CD14-positive monocyte (primary cell): ENCODE results near the gene MAP6. TPM values are rescaled to one million over a fixed set of nuclear protein-coding genes. Genes with fewer than 3 reads are reported as not detected.

Source experiments
- DNase-seq, 3 donors: peaks; one replicate each; pipeline ENCODE4 v3.0.0-alpha.2; 2011 to 2022
- H2AFZ ChIP-seq: 2 replicates; pipeline ENCODE4 v1.6.0; 2012; ENCODE audit warnings: mild to moderate bottlenecking, low read depth, low read length, inconsistent platforms; ENCODE audit not compliant: insufficient read depth, poor library complexity, severe bottlenecking
- H3K27ac ChIP-seq, 2 donors: 1 replicate in 1 of 2; 2 replicates in 1 of 2; pipeline ENCODE4 v1.5.1; 2012 to 2013; ENCODE audit warnings: low read length in 2 of 2, control low read depth in 1 of 2, inconsistent platforms in 1 of 2, low read depth in 1 of 2, mild to moderate bottlenecking in 1 of 2
- H3K27me3 ChIP-seq, 2 donors: one replicate each; pipeline versions ENCODE4 v1.6.0 to v1.6.1; 2011 to 2013; ENCODE audit warnings: low read length in 2 of 2; ENCODE audit not compliant: control insufficient read depth in 2 of 2, insufficient read depth in 2 of 2
- H3K36me3 ChIP-seq, 2 donors: replicated peaks in 1 of 2; 1 replicate in 1 of 2; 2 replicates in 1 of 2; pipeline versions ENCODE4 v1.5.1 to v1.6.1; 2012 to 2013; ENCODE audit warnings: low read length in 2 of 2, control low read depth in 1 of 2, inconsistent platforms in 1 of 2, mild to moderate bottlenecking in 1 of 2; ENCODE audit not compliant: insufficient read depth in 2 of 2, control insufficient read depth in 1 of 2
- H3K4me1 ChIP-seq, 2 donors: 1 replicate in 1 of 2; 2 replicates in 1 of 2; pipeline versions ENCODE4 v1.5.1 to v1.6.1; 2012 to 2013; ENCODE audit warnings: low read length in 2 of 2, control low read depth in 1 of 2, inconsistent platforms in 1 of 2, mild to moderate bottlenecking in 1 of 2, moderate library complexity in 1 of 2; ENCODE audit not compliant: insufficient read depth in 2 of 2, control insufficient read depth in 1 of 2
- H3K4me2 ChIP-seq: replicated peaks from 2 replicates; pipeline ENCODE3; 2012; ENCODE audit warnings: low read length, moderate library complexity, mild to moderate bottlenecking; ENCODE audit not compliant: poor library complexity, severe bottlenecking; ENCODE audit errors: extremely low read depth
- H3K4me3 ChIP-seq, 3 experiments: fragments of 200-600 bp in 1 of 3; sonication (generic) in 1 of 3; replicated peaks in 1 of 3; 1 replicate in 2 of 3; 2 replicates in 1 of 3; pipeline ENCODE4 v1.5.1; 2011 to 2013; ENCODE audit warnings: low read length in 3 of 3, mild to moderate bottlenecking in 3 of 3, control low read depth in 2 of 3, low read depth in 2 of 3, inconsistent platforms in 1 of 3, moderate library complexity in 1 of 3
- H3K79me2 ChIP-seq: 2 replicates; pipeline ENCODE4 v1.6.0; 2012; ENCODE audit warnings: mild to moderate bottlenecking, control low read depth, inconsistent platforms, low read length, moderate library complexity; ENCODE audit not compliant: insufficient read depth
- H3K9ac ChIP-seq: 2 replicates; pipeline ENCODE4 v1.6.0; 2017; ENCODE audit warnings: low read length, mild to moderate bottlenecking; ENCODE audit not compliant: insufficient read depth, poor library complexity, severe bottlenecking
- H3K9me3 ChIP-seq, 2 donors: replicated peaks in 1 of 2; 1 replicate in 1 of 2; 2 replicates in 1 of 2; pipeline versions ENCODE4 v1.5.1 to v1.6.1; 2012 to 2013; ENCODE audit warnings: low read length in 2 of 2, control low read depth in 1 of 2; ENCODE audit not compliant: control insufficient read depth in 1 of 2, insufficient read depth in 1 of 2
- H4K20me1 ChIP-seq: 2 replicates; pipeline ENCODE4 v1.6.0; 2012; ENCODE audit warnings: mild to moderate bottlenecking, low read length, control low read depth, moderate library complexity; ENCODE audit not compliant: insufficient read depth
- H3K27ac Mint-ChIP-seq, 7 donors: one replicate each; pipeline ENCODE4 v1.8.0; 2020; ENCODE audit warnings: mild to moderate bottlenecking in 7 of 7, mixed read lengths in 7 of 7, moderate library complexity in 6 of 7, inconsistent platforms in 2 of 7
- H3K27me3 Mint-ChIP-seq, 3 donors: one replicate each; pipeline ENCODE4 v1.8.0; 2021 to 2022; ENCODE audit warnings: low read depth in 3 of 3, mild to moderate bottlenecking in 3 of 3, mixed read lengths in 3 of 3, moderate library complexity in 3 of 3, inconsistent platforms in 1 of 3
- H3K36me3 Mint-ChIP-seq, 2 donors: one replicate each; pipeline ENCODE4 v1.8.0; 2020; ENCODE audit warnings: mixed read lengths in 2 of 2, inconsistent platforms in 1 of 2, mild to moderate bottlenecking in 1 of 2
- H3K4me1 Mint-ChIP-seq: one replicate; pipeline ENCODE4 v1.8.0; 2020; ENCODE audit warnings: mild to moderate bottlenecking, mixed read lengths
- H3K4me3 Mint-ChIP-seq, 2 donors: one replicate each; pipeline ENCODE4 v1.8.0; 2020; ENCODE audit warnings: mild to moderate bottlenecking in 2 of 2, mixed read lengths in 2 of 2, moderate library complexity in 1 of 2
- H3K9me3 Mint-ChIP-seq, 7 donors: one replicate each; pipeline ENCODE4 v1.8.0; 2020 to 2022; ENCODE audit warnings: mixed read lengths in 7 of 7, mild to moderate bottlenecking in 6 of 7, moderate library complexity in 6 of 7, inconsistent platforms in 2 of 7
- WGBS: methylation state at CpG from one replicate; pipeline ENCODE4 v1.1.5; 2013; ENCODE audit warnings: missing lambda C conversion rate; ENCODE audit not compliant: insufficient coverage; 5-methylcytosine and 5-hydroxymethylcytosine counted together
- intact Hi-C, 2 donors: fragments of 100-400 bp; cut with micrococcal nuclease; formaldehyde crosslinking; loops; one replicate each; pipeline versions ENCODE4 v1.15.0 to v1.15.1; 2023
- polyA plus RNA-seq, 3 donors: library from polyadenylated mRNA; depleted of rRNA in 1 of 3; unstranded in 2 of 3; stranded (reverse) in 1 of 3; fragments of 300-500 nt in 2 of 3; fragments of >200 nt in 1 of 3; fragmentation: Illumina TruSeq in 2 of 3; gene quantifications; 1 replicate in 2 of 3; 2 replicates in 1 of 3; pipeline ENCODE4 v1.2.3, GENCODE V29; 2012 to 2021
- TF ChIP-seq, protein P1 (sequence below): fragments of 200-600 bp; IDR thresholded peaks from one replicate; pipeline ENCODE4 v1.8.0; 2022; ENCODE audit warnings: antibody characterized with exemption, mild to moderate bottlenecking

MAP6 gene
- polyA plus RNA-seq, 3 donors: not detected

DNA sequence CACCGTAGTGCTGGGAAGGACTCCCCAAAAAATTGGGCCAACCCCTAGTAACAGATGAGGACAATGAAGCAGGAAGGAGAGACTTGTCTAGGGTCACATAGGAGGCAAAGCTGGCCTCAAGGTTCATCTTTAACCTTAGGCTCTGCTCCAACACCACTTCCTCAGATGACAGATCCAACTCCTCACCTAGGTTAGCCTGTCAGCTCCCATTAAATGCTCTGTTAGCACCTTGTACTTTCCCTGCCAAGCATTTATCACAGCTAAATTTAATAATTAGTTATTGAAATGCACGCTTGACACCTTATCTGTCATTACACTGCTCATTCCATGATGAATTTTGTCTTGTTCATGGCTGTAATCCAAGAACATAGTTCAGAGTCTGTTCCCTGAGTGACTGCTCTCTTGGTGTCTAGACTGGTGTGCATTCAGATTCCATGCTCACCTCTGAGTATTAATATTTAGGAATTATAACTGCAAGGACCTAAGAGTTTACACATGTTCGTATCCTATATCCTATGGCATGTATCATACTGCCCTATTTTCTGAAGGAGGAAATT is 18.6 kb downstream of the MAP6 start:
- Mint-ChIP-seq H3K4me3 (no peak overlapping the region), H3K9me3 (no peaks in the 10 kb centered on the region), H3K27ac (no peak overlapping the region), H3K27me3 (peaks cover 13 to 14% (median 13%) of the 10 kb centered on the region in 3 donors), H3K4me1 (no peaks in the 10 kb centered on the region), H3K36me3 (no peaks in the 10 kb centered on the region)
- Histone ChIP-seq H3K4me3 (no peak overlapping the region), H3K79me2 (no peaks in the 10 kb centered on the region), H3K27me3 (no peaks in the 10 kb centered on the region), H3K27ac (no peak overlapping the region), H3K4me2 (no peak overlapping the region), H2AFZ (no peak overlapping the region), H3K4me1 (no peaks in the 10 kb centered on the region), H3K9ac (no peak overlapping the region), H3K36me3 (no peaks in the 10 kb centered on the region), H3K9me3 (no peaks in the 10 kb centered on the region), H4K20me1 (no peaks in the 10 kb centered on the region)
- WGBS: 100% methylated on average over 1 of the region's 3 CpGs
- TF ChIP-seq, protein P1, sequence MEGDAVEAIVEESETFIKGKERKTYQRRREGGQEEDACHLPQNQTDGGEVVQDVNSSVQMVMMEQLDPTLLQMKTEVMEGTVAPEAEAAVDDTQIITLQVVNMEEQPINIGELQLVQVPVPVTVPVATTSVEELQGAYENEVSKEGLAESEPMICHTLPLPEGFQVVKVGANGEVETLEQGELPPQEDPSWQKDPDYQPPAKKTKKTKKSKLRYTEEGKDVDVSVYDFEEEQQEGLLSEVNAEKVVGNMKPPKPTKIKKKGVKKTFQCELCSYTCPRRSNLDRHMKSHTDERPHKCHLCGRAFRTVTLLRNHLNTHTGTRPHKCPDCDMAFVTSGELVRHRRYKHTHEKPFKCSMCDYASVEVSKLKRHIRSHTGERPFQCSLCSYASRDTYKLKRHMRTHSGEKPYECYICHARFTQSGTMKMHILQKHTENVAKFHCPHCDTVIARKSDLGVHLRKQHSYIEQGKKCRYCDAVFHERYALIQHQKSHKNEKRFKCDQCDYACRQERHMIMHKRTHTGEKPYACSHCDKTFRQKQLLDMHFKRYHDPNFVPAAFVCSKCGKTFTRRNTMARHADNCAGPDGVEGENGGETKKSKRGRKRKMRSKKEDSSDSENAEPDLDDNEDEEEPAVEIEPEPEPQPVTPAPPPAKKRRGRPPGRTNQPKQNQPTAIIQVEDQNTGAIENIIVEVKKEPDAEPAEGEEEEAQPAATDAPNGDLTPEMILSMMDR: no peak
- intact Hi-C loops: no loop called here
- DNase-seq: no peak

DNA sequence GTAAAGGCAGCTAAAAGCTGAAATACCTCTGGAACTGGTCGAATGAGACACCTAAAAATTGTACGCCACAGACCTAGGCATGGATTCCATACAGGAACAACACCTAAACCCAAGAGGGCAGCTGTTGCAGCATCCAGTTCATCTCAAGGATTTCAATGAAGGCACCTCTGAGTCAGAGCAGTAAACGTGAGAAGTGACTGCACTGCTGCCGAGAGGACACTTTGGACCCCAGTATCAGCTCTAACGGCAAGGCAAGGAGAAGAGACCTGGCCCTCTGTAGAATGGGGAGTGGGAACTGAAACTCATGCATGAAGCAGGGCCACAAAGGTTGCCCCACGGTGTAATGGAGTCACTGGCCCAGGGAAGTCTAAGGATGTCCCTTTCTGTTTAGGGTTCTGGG is 23.9 kb downstream of the MAP6 start:
- Mint-ChIP-seq H3K4me3 (no peak overlapping the region), H3K27me3 (peaks cover 3 to 7% (median 7%) of the 10 kb centered on the region in 3 donors), H3K36me3 (no peaks in the 10 kb centered on the region), H3K27ac (no peak overlapping the region), H3K4me1 (peaks cover 2% of the 10 kb centered on the region), H3K9me3 (no peaks in the 10 kb centered on the region)
- no peak for DNase-seq
- H3K4me1 ChIP-seq: no peaks in the 10 kb centered on the region
- no peak overlapping the region for H3K9ac ChIP-seq
- no peaks in the 10 kb centered on the region for H3K9me3 ChIP-seq
- WGBS: 77% methylated on average over 6 of the region's 6 CpGs
- no peak overlapping the region for H3K4me3 ChIP-seq
- H3K79me2 ChIP-seq: no peaks in the 10 kb centered on the region
- H3K36me3 ChIP-seq: no peaks in the 10 kb centered on the region
- H3K4me2 ChIP-seq: no peak overlapping the region
- peaks cover 0 to 8% of the 10 kb centered on the region in 2 donors for H3K27me3 ChIP-seq
- no peaks in the 10 kb centered on the region for H4K20me1 ChIP-seq
- no peak overlapping the region for H3K27ac ChIP-seq
- intact Hi-C loops: no loop called here
- TF ChIP-seq, protein P1: no peak
- H2AFZ ChIP-seq: no peak overlapping the region
